Esophagus muscularis mucosa (tissue), 4 donors: ENCODE measurements around the gene CCDC74B. TPM values are rescaled to one million over a fixed set of nuclear protein-coding genes. Genes with fewer than 3 reads are reported as not detected.
"Not testable (repeated sequence)": the region's sequence is repeated elsewhere in the genome, so short reads cannot be mapped to it uniquely, and the experiment has no call there.

Experiments
- DNase-seq: peaks from one replicate; pipeline ENCODE4 v3.0.0-alpha.2; 2017; ENCODE audit errors: extremely low spot score
- H3K27ac ChIP-seq, 4 donors: fragments of 200-600 bp; sonication (generic); replicated peaks in 1 of 4; 1 replicate in 3 of 4; 2 replicates in 1 of 4; pipeline ENCODE4 v1.5.1; 2016 to 2019; ENCODE audit warnings: mild to moderate bottlenecking in 1 of 4
- H3K27me3 ChIP-seq, 4 donors: fragments of 200-600 bp; sonication (generic); one replicate each; pipeline versions ENCODE4 v1.5.1 to v1.6.0; 2016 to 2019
- H3K36me3 ChIP-seq, 4 donors: fragments of 200-600 bp; sonication (generic); one replicate each; pipeline ENCODE4 v1.5.1; 2016 to 2019
- H3K4me1 ChIP-seq, 4 donors: fragments of 200-600 bp; sonication (generic); one replicate each; pipeline ENCODE4 v1.5.1; 2016 to 2019
- H3K4me3 ChIP-seq, 4 donors: fragments of 200-600 bp; sonication (generic); 1 replicate in 2 of 4; 2 replicates in 2 of 4; pipeline ENCODE4 v1.5.1; 2016 to 2019; ENCODE audit warnings: mild to moderate bottlenecking in 4 of 4, moderate library complexity in 1 of 4
- H3K9me3 ChIP-seq, 4 donors: fragments of 200-600 bp; sonication (generic); 1 replicate in 3 of 4; 2 replicates in 1 of 4; pipeline ENCODE4 v1.5.1; 2016 to 2019
- EP300 ChIP-seq: sonication (generic); formaldehyde crosslinking; IDR thresholded peaks from one replicate; pipeline ENCODE4 v1.6.1; 2017; ENCODE audit warnings: antibody characterized with exemption
- POLR2A ChIP-seq: fragments of 450-650 bp; IDR thresholded peaks from one replicate; pipeline ENCODE4 v1.6.1; 2017; ENCODE audit warnings: antibody characterized with exemption, moderate library complexity, mild to moderate bottlenecking, low read depth
- POLR2AphosphoS5 ChIP-seq, 2 donors: sonication (generic); formaldehyde crosslinking; IDR thresholded peaks; one replicate each; pipeline ENCODE4 v1.6.1; 2017; ENCODE audit warnings: antibody characterized with exemption in 2 of 2
- WGBS: methylation state at CpG from one replicate; pipeline ENCODE4 v1.1.5; 2018; 5-methylcytosine and 5-hydroxymethylcytosine counted together
- intact Hi-C: fragments of 100-400 bp; cut with DNase I; formaldehyde crosslinking; loops from one replicate; pipeline ENCODE4 v1.15.1; 2023
- total RNA-seq, 4 donors: library from RNA; depleted of rRNA; stranded (reverse); fragments of >200 nt; gene quantifications; one replicate each; pipeline versions ENCODE4 v1.1.0 to v1.2.1, GENCODE V29; 2016
- TF ChIP-seq, protein P1 (sequence below), 3 experiments: fragments of 200-600 bp in 2 of 3; fragments of 450-650 bp in 1 of 3; sonication (generic) in 2 of 3; IDR thresholded peaks; one replicate each; pipeline ENCODE4 v1.5.1; 2017 to 2019; ENCODE audit warnings: antibody characterized with exemption in 3 of 3, mild to moderate bottlenecking in 2 of 3, moderate library complexity in 1 of 3

CCDC74B gene
- total RNA-seq, 4 donors from 2014 or later: 2.8 to 5.0 (median 4.2) TPM

- H3K36me3 ChIP-seq: peaks cover 22 to 96% (median 65%) of the 10 kb centered on the region in 4 donors
- no peak overlapping the region for H3K27ac ChIP-seq
- no peaks in the 10 kb centered on the region for H3K9me3 ChIP-seq
- no peaks in the 10 kb centered on the region for H3K27me3 ChIP-seq
- intact Hi-C loops: no loop called here
- no peak overlapping the region for H3K4me3 ChIP-seq
- peaks cover 0 to 5% (median 1%) of the 10 kb centered on the region in 4 donors for H3K4me1 ChIP-seq
- 91% methylated on average over 9 of the region's 9 CpGs for WGBS
- no peak for DNase-seq
- TF ChIP-seq POLR2A (no peak), EP300 (no peak), POLR2AphosphoS5 (IDR thresholded peaks at IDR 0.05) (no peak)
- TF ChIP-seq, protein P1, sequence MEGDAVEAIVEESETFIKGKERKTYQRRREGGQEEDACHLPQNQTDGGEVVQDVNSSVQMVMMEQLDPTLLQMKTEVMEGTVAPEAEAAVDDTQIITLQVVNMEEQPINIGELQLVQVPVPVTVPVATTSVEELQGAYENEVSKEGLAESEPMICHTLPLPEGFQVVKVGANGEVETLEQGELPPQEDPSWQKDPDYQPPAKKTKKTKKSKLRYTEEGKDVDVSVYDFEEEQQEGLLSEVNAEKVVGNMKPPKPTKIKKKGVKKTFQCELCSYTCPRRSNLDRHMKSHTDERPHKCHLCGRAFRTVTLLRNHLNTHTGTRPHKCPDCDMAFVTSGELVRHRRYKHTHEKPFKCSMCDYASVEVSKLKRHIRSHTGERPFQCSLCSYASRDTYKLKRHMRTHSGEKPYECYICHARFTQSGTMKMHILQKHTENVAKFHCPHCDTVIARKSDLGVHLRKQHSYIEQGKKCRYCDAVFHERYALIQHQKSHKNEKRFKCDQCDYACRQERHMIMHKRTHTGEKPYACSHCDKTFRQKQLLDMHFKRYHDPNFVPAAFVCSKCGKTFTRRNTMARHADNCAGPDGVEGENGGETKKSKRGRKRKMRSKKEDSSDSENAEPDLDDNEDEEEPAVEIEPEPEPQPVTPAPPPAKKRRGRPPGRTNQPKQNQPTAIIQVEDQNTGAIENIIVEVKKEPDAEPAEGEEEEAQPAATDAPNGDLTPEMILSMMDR (IDR thresholded peaks at IDR 0.05): no peak
These were observed 13.7 kb upstream of the CCDC74B start for GRCh38 chr2:130158631-130159030.

- H3K9me3 ChIP-seq: not testable (repeated sequence)
These were observed 13.1 kb upstream of the CCDC74B start for GRCh38 chr2:130157825-130158514.

DNA sequence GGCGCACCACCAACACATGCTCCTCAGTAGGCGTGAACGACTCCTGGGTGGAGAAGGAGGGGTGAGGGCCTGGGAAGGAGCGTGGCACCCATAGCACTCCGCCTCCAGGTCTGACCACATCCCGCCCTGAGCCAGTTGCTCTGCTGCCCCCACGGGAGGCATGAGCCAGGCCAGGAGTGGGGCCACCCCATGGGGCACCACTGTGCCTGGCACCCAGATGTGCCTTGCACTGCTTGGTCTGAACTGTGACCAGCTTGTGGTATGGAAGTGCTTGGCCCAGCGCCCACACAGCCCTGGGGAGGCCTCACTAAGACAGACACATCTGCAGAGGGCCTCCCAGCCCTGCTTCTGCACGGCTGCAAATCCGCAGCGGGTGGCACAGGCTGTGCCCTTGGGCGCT, 12.4 kb upstream of the CCDC74B start:
- H3K4me3 ChIP-seq, H3K9me3 ChIP-seq, DNase-seq, H3K4me1 ChIP-seq, intact Hi-C loops, H3K27ac ChIP-seq, H3K27me3 ChIP-seq: not testable (repeated sequence)
- 88% methylated on average over 3 of the region's 12 CpGs for WGBS
- H3K36me3 ChIP-seq: peaks cover 30 to 96% (median 66%) of the 10 kb centered on the region in 4 donors

More at GRCh38 chr2:130157825-130158514, 13.1 kb upstream of the CCDC74B start:
- DNase-seq, intact Hi-C loops, H3K27ac ChIP-seq, H3K27me3 ChIP-seq, H3K4me3 ChIP-seq, H3K4me1 ChIP-seq: not testable (repeated sequence)
- 61% methylated on average over 10 of the region's 13 CpGs for WGBS
- peaks cover 24 to 96% (median 66%) of the 10 kb centered on the region in 4 donors for H3K36me3 ChIP-seq

DNA sequence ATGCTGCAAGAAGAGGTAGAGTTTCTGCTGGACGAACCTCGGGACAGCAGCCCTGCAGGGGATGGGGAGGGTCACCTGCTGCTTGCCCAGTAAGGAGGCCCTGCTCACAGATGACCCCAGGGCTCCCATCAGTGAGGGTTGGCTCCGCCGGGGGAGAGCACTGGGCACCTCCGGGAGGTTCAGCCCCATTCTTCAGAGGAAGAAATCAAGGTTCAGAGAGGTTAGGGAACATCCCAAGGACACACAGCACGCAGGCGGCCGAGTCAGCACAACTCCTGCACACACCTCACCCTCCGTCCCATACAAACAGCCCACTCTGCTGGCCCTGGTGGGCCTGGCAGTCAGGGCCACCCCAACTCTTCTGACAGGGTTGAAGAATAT, 11.7 kb upstream of the CCDC74B start:
- no peak for DNase-seq
- peaks cover 0 to 5% (median 1%) of the 10 kb centered on the region in 4 donors for H3K4me1 ChIP-seq
- no peak for TF ChIP-seq POLR2AphosphoS5 (IDR thresholded peaks at IDR 0.05)

GRCh38 chr2:130155956-130156623, 11.2 kb upstream of the CCDC74B start:
- H3K9me3 ChIP-seq, H3K27me3 ChIP-seq, H3K27ac ChIP-seq, H3K4me1 ChIP-seq, DNase-seq, H3K4me3 ChIP-seq, intact Hi-C loops: not testable (repeated sequence)
- TF ChIP-seq, protein P1 (IDR thresholded peaks at IDR 0.05): peak; percentile 16 to 54 (median 39)
- TF ChIP-seq POLR2AphosphoS5 (IDR thresholded peaks at IDR 0.05): peak in 1 of 2 donors; percentile 12
- 68% methylated on average over 5 of the region's 16 CpGs for WGBS
- H3K36me3 ChIP-seq: peaks cover 31 to 94% (median 69%) of the 10 kb centered on the region in 4 donors

More for the DNA sequence above, 11.7 kb upstream of the CCDC74B start:
- WGBS: 98% methylated on average over 9 of the region's 9 CpGs
- Histone ChIP-seq H3K9me3 (no peaks in the 10 kb centered on the region), H3K27me3 (no peaks in the 10 kb centered on the region), H3K4me3 (no peak overlapping the region), H3K36me3 (peaks cover 35 to 98% (median 70%) of the 10 kb centered on the region in 4 donors), H3K27ac (no peak overlapping the region)
- intact Hi-C loops: no loop called here

GRCh38 chr2:130154773-130155765, 10.2 kb upstream of the CCDC74B start:
- Histone ChIP-seq H3K27me3 (no peaks in the 10 kb centered on the region), H3K36me3 (peaks cover 31 to 86% (median 63%) of the 10 kb centered on the region in 4 donors), H3K27ac (no peak overlapping the region), H3K4me1 (peaks cover 0 to 5% (median 1%) of the 10 kb centered on the region in 4 donors), H3K9me3 (no peaks in the 10 kb centered on the region), H3K4me3 (no peak overlapping the region)
- no peak for DNase-seq
- TF ChIP-seq, protein P1 (IDR thresholded peaks at IDR 0.05): no peak
- intact Hi-C loops: no loop called here
- 87% methylated on average over 11 of the region's 29 CpGs for WGBS

- H3K27me3 ChIP-seq, DNase-seq, H3K9me3 ChIP-seq, H3K27ac ChIP-seq, intact Hi-C loops, H3K4me1 ChIP-seq, H3K4me3 ChIP-seq: not testable (repeated sequence)
- H3K36me3 ChIP-seq: peaks cover 31 to 79% (median 56%) of the 10 kb centered on the region in 4 donors
- WGBS: 60% methylated on average over 2 of the region's 8 CpGs
These were observed 9.5 kb upstream of the CCDC74B start for GRCh38 chr2:130154423-130154770.

GRCh38 chr2:130153721-130154422, 9.0 kb upstream of the CCDC74B start:
- H3K36me3 ChIP-seq: peaks cover 27 to 74% (median 51%) of the 10 kb centered on the region in 4 donors
- H3K27me3 ChIP-seq, H3K4me1 ChIP-seq, H3K9me3 ChIP-seq, H3K27ac ChIP-seq, intact Hi-C loops, H3K4me3 ChIP-seq, DNase-seq: not testable (repeated sequence)
- 79% methylated on average over 11 of the region's 23 CpGs for WGBS
